ENCODE measurements around the gene DCN. TPM values are rescaled to one million over a fixed set of nuclear protein-coding genes. Genes with fewer than 3 reads are reported as not detected.
"Not testable (repeated sequence)": the region's sequence is repeated elsewhere in the genome, so short reads cannot be mapped to it uniquely, and the experiment has no call there.

Gene DCN
- total RNA-seq (2014; rRNA removed; shearing (Covaris generic)): not detected in 2 replicates
- polyA plus RNA-seq (2015; cell fraction: cytosol; rRNA removed): not detected in 2 replicates
- not detected in 2 replicates for polyA plus RNA-seq (2015; cell fraction: nucleus; rRNA removed)

GRCh38 chr12:91182636-91183455 lies at the start of gene DCN:
TSS of gene DCN (minus strand) at chr12:91182817. CDS start at chr12:91178552, 4,265 bp downstream.
- DNase-seq (ENCODE audit: low read depth): no peak

- no peak for DNase-seq (ENCODE audit: low read depth)
These were observed 48.2 kb upstream of the DCN start for GRCh38 chr12:91230841-91231240.

- DNase-seq (ENCODE audit: low read depth): no peak
These were observed 44.3 kb upstream of the DCN start for GRCh38 chr12:91226951-91227350.

- no peak for DNase-seq (ENCODE audit: low read depth)
These were observed 42.7 kb upstream of the DCN start for GRCh38 chr12:91225316-91225715.

- no peak for DNase-seq (ENCODE audit: low read depth)
These were observed 41.8 kb upstream of the DCN start for GRCh38 chr12:91224401-91224800.

- DNase-seq (ENCODE audit: low read depth): peak; percentile 64
These were observed 40.1 kb upstream of the DCN start for GRCh38 chr12:91222746-91223145.

GRCh38 chr12:91219919-91220318 lies 37.3 kb upstream of the DCN start:
- DNase-seq (ENCODE audit: low read depth): no peak

GRCh38 chr12:91219511-91219910 lies 36.9 kb upstream of the DCN start:
- DNase-seq (ENCODE audit: low read depth): peak; percentile 70

GRCh38 chr12:91216871-91217270 lies 34.3 kb upstream of the DCN start:
- no peak for DNase-seq (ENCODE audit: low read depth)

GRCh38 chr12:91215940-91216454 lies 33.4 kb upstream of the DCN start:
- DNase-seq (ENCODE audit: low read depth): no peak

- DNase-seq (ENCODE audit: low read depth): no peak
These were observed 29.2 kb upstream of the DCN start for GRCh38 chr12:91211866-91212265.

- no peak for DNase-seq (ENCODE audit: low read depth)
These were observed 28.0 kb upstream of the DCN start for GRCh38 chr12:91210618-91211017.

- no peak for DNase-seq (ENCODE audit: low read depth)
These were observed 27.5 kb upstream of the DCN start for GRCh38 chr12:91210144-91210543.

GRCh38 chr12:91207301-91207700 lies 24.7 kb upstream of the DCN start:
- DNase-seq (ENCODE audit: low read depth): not testable (repeated sequence)

- DNase-seq (ENCODE audit: low read depth): no peak
These were observed 23.2 kb upstream of the DCN start for GRCh38 chr12:91205811-91206210.

- no peak for DNase-seq (ENCODE audit: low read depth)
These were observed 21.8 kb upstream of the DCN start for GRCh38 chr12:91204421-91204820.

- no peak for DNase-seq (ENCODE audit: low read depth)
These were observed 21.0 kb upstream of the DCN start for GRCh38 chr12:91203610-91204009.

GRCh38 chr12:91202390-91202789 lies 19.8 kb upstream of the DCN start:
- no peak for DNase-seq (ENCODE audit: low read depth)

GRCh38 chr12:91196436-91196835 lies 13.8 kb upstream of the DCN start:
- DNase-seq (ENCODE audit: low read depth): no peak

- no peak for DNase-seq (ENCODE audit: low read depth)
These were observed 11.9 kb upstream of the DCN start for GRCh38 chr12:91194500-91194899.

- DNase-seq (ENCODE audit: low read depth): no peak
These were observed 9.0 kb upstream of the DCN start for GRCh38 chr12:91191513-91192111.

- no peak for DNase-seq (ENCODE audit: low read depth)
These were observed 6.9 kb upstream of the DCN start for GRCh38 chr12:91189516-91189915.

- no peak for DNase-seq (ENCODE audit: low read depth)
These were observed 6.2 kb upstream of the DCN start for GRCh38 chr12:91188778-91189177.
